AG09319 (cell line): Measurements from ENCODE around the gene GRM5.
"Not testable (repeated sequence)": the region's sequence is repeated elsewhere in the genome, so short reads cannot be mapped to it uniquely, and the experiment has no call there.

Experiments used
- DNase-seq: peaks from one replicate; pipeline ENCODE4 v3.0.0-alpha.2; 2010; ENCODE audit warnings: low read depth; ENCODE audit errors: extremely low read depth
- TF ChIP-seq, protein P1 (sequence below): IDR thresholded peaks from 2 replicates; pipeline ENCODE4 v1.5.1; 2011; ENCODE audit warnings: low read depth, mild to moderate bottlenecking, inconsistent platforms, low read length, moderate library complexity

GRM5 gene

DNA sequence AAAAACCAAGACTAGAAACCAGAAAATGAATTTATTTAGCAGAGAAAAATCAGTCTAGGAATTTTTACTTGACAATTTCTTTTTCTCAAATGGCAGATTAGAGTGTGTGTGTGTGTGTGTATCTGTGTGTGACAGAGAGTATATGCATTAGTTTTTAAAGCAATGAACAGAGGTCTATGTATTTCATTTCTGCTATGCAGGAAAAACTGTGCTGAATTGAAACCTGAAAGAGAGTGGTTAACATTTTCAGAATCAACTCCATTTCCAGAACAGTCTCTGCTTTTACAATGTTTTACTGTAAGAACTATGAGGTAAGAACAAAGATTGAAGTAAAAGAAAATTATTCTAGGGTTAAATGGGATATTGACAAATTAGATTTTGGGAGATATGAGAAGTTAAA is 114.8 kb downstream of the GRM5 start:
- TF ChIP-seq, protein P1, sequence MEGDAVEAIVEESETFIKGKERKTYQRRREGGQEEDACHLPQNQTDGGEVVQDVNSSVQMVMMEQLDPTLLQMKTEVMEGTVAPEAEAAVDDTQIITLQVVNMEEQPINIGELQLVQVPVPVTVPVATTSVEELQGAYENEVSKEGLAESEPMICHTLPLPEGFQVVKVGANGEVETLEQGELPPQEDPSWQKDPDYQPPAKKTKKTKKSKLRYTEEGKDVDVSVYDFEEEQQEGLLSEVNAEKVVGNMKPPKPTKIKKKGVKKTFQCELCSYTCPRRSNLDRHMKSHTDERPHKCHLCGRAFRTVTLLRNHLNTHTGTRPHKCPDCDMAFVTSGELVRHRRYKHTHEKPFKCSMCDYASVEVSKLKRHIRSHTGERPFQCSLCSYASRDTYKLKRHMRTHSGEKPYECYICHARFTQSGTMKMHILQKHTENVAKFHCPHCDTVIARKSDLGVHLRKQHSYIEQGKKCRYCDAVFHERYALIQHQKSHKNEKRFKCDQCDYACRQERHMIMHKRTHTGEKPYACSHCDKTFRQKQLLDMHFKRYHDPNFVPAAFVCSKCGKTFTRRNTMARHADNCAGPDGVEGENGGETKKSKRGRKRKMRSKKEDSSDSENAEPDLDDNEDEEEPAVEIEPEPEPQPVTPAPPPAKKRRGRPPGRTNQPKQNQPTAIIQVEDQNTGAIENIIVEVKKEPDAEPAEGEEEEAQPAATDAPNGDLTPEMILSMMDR, result no peak
- DNase-seq, result no peak

DNA sequence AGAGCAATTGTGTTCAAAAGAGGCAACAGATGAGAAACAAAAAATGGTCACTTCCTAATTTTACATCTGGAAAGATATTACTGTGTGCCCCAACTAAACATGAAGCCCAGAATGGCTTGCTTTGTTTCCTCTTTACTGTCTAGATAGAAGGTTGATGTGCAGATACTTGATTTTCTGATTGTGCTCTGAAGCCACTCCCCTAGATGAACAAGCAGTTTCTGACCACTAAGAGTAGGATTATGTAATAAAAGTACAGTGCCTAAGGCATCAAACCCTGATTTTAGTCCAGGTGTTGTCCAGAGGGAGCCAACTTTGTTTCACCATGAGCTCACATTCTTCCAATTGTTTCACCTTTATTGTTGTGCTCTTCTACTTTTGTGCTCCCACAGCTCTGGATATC is 116.9 kb downstream of the GRM5 start:
- DNase-seq, result not testable (repeated sequence)

DNA sequence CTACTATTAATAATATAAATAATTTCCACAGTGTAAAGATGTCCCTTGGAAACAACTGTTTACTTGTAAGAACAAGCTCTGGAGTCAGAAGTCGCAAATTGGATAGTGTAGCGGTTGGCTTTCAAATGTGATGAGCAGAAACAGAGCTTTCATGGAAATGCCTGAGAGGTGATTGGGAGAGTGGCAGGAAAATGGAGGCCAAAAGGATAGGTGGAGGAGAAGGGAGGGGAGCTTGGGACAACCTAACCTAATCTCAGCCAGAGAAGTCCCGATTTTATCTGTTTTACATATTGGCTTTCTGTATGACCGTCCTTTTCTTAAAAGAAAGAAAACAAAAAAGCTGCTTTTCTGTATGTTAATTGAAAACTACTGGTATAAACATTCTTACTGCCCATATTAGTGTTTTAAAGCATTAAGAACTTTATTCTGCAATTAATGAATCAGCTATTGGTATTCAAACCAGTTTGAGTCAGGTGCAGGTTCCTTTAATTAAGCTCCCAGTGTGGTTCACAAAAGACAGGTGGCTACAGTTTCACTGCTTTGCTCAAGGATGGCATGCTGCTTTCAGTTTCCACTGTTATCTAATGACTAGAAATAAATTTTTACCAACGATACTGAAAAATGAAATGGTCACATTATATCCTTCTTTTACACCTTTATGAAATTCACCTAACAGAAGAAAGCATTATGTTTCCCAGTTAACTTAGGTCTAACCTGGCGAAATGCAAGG is 117.8 kb downstream of the GRM5 start:
- DNase-seq, result not testable (repeated sequence)

DNA sequence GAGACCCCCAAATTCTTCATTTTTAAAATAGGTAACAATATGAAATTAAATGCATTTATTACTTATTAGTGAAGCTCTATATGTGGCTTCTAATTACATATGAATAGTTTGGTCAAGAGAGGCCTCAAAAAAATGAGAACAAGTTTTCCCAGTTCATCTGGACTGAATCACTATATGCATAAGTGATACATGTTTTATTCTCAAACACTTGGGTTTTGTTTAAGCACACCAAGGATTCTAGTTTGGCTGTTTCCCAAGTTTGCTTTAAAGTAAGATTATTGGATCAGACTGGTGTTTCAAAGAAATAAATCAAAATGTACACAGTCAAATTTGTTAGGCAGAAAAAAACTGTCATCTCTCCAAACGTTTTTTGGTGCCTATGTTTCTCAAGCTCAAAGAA is 136.1 kb downstream of the GRM5 start:
- not testable (repeated sequence) for DNase-seq

DNA sequence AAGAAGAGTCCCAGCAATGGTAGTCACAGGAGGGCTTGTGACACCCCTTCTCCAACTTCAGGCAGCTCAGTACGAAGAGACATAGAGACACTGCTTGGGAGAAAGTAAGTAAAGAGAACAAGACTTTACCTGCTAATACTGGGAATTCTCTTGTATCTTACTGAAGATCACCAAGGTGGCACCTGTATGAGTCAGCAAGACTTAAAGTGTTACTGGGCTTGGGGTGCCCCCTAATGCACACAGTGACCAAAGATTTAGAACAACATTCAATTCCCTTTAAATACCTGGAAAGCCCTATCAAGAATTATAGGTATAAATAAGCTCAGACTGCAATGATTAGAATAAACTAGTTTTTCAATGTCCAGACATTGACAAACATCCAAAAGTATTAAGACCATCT is 148.7 kb downstream of the GRM5 start:
- DNase-seq, result not testable (repeated sequence)

DNA sequence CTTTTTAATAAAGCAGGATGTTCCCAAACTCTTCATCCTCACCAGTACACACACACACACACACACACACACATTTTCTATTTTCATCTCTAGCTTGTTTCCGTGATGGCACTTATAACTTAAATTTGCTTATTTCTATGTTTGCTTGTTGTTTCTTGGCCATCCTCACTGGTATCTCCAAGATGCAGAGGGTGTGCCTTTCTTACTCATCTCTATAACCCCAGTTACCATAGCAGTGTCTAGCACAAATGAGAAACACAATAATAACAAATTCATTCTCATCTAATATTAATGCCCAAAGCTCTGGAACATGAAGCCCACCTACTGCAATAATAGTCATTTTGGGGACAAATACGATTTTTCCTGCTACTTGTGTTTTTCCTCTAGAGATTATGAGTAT is 156.3 kb downstream of the GRM5 start:
- TF ChIP-seq, protein P1, result no peak
- no peak for DNase-seq

DNA sequence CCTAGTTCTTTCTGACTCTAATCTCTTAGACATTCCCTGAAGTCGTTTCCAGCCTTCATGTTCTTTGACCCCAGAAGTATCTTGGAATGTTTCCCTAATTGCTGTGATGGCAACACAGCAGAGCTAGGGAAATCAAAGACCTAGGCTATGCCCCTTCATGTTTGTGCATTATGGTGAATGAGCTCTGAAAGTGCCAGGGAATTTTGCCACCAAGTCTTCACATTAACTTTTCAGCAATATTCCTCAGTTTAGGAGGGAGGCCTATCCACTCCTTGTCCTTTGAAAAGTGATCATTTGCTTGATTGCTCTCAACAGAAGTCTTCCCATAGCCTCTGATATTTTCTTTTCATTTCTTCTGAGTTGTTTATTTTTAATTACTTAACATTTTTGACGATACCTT is 164.3 kb downstream of the GRM5 start:
- DNase-seq, result not testable (repeated sequence)

DNA sequence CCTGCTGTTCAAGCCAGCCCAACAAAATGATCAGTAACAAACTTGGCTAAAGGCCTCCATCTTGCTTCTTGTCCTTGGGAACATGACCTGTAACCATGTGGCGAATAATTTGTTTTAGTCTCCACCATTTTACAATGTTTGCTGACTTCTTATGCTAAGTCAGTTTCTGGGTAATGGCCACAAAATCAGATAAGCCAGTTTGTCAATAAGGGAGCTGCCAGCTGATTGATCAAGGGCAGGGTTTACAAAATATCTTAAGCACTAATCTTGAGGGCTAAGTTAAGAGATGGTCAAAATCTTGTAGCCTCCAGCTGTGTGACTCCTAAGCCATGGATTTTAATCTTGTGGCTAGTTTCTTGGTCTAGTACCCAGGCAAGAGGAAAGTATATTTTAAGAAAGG is 176.9 kb downstream of the GRM5 start:
- DNase-seq, result not testable (repeated sequence)

DNA sequence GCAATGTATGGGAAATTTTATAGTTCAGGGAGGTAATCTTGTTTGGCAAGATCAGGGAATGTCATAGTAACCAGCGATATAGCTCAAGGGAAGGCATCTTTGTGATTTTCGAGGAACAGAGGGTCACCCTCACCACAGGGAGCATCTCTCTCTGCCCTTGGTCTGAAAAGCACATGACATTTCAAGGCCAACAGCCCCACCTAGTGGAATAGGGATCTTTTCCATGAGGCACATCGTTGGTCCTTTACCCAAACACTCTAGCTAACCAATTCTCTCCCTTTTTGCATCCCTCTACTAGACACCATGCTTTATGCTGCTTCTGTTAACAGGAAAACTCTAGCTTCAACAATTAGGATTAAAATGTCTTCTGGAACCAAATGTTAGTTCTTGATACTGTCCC is 179.0 kb downstream of the GRM5 start:
- no peak for DNase-seq
- TF ChIP-seq, protein P1, result peak; percentile 44

DNA sequence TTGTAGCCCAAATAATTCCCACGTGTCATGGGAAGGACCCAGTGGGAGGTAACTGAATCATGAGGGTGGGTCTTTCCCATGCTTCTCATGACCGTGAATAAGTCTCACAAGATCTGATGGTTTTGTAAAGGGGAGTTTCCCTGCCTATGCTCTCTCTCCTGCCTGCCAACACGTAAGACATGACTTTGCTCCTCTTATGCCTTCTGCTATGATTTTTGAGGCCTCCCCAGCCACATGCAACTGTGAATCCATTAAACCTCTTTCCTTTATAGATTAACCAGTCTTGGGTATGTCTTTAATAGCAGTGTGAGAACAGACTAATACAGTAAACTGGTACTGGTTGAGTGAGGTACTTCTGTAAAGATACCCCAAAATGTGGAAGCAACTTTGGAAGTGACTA is 183.0 kb downstream of the GRM5 start:
- not testable (repeated sequence) for DNase-seq

DNA sequence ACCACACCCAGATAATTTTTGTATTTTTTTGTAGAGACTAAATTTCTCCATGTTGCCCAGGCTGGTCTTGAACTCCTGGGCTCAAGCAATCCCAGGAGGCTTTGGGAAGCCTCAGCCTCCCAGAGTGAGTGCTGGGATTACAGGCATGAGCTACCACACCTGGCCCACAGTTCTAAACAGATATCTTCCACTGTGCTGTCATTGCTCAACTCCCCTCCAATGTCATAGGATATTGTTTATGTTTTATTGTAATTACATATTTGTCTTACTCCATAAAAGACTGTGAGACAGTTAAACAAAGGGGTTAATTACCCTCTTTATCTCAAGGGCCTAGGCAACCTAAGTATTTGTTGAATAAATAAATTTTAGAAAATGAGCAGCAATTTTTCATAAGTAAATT is 204.2 kb downstream of the GRM5 start:
- no peak for DNase-seq
- TF ChIP-seq, protein P1, result no peak

DNA sequence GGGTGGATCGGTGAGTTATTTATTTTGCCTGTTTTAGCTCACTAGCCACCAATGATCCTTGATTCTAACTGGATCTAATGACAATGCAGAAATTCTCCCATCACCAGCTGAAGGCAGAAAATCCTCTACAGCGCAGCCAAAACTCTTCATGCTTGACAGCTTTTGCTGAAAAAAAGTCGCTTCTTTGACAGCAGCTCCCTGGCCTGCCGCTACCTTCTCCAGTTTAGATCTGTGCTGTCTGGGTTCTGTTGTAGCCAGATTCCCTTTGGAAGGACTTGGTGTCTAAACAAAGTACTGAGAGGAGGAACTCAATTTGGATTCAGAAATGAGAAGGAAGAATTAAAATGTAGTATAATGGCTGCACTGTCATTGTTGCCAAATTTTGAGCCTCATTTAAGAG is 205.4 kb downstream of the GRM5 start:
- DNase-seq, result not testable (repeated sequence)

DNA sequence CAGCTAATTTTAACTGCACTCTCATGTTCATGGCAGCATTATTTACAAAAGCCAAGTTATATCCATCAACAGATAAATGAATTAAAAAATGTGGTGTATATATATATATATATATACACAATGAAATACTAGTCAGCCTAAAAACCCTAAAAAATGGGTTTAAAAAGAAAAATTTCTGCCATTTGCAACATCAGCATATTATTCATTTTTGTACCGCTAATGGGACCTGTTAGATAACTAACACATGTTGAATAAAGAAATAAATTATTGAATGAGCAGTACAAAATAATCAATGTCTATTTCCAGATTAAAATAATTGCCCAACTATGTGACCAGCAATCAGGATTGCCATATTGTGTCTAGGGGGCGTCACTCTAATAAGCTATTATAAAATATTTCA is 211.8 kb downstream of the GRM5 start:
- DNase-seq, result not testable (repeated sequence)

DNA sequence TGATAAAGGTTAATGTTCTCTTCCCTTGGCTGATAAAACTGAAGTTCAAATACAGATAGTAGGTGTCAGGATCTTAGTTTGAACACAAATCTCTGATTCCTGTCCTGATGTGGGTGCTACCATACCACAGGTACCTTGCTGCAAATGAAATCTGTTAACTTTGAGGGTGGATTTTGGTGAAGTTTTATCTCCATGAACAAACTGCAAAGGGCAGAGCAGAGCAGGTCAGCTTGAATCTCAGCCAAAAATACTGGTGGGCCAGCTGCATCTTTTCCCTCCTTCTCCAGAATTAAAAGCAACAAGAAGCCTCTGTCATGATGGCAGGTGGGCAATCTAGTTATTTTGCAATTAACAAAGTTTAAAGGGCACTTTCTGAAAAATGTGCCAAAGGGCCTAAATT is 214.2 kb downstream of the GRM5 start:
- not testable (repeated sequence) for DNase-seq

DNA sequence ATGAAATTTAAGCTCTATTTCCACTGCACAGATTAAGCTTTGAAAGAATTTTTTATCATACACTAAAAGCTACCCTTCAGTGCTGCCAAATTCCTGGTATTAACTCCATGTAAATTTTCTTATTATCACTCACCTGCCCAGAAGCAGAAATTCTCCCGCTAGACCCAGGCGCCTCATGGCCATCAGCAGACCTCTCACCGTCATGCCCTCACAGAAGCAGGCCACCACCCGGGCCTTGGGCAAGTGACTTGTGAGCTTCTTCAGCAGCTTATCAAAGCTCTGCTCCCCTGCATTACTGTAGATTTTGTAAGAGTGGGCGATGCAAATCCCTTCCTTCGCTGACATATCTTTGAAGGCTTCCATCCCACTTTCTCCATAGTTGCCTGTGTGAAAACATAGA is 216.0 kb downstream of the GRM5 start:
- DNase-seq, result not testable (repeated sequence)
